ENCODE data around the gene PHLPP1.

PHLPP1 gene

DNA sequence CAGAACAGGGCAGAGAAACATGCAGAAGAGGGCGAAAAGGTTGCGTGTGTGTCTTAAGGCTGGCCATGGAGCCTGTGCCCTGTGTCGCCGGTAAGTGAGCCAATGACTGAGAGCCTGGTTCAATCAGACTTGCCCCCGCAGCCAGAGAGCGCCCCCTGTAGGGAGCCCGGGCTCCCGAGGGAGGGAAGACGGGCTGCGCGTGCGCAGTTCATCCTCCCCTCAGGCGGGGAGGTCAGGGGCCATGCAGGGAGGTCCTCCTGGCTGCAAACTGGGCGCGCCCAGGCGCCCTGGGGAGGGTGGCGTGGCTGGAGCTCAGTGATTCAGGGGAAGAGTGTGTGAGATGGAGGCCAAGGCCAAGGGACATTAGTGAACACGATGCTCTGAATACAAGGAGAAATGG lies 276.6 kb downstream of the PHLPP1 start:
- no peak overlapping the region for H3K4me3 ChIP-seq (ENCODE audit: low read depth, low read length)
- ChIA-PET POLR2A (no interaction called here), CTCF (interaction anchor here (6.3 kb wide), 1 partner anchor 10 kb away, joined by 38 read pairs; no protein-coding TSS in a partner anchor)
- no peak for DNase-seq (ENCODE audit: low read depth, low spot score)
- TF ChIP-seq CTCF (IDR thresholded peaks at IDR 0.05; ENCODE audit: insufficient read depth, low read length, missing control alignments) = no peak

DNA sequence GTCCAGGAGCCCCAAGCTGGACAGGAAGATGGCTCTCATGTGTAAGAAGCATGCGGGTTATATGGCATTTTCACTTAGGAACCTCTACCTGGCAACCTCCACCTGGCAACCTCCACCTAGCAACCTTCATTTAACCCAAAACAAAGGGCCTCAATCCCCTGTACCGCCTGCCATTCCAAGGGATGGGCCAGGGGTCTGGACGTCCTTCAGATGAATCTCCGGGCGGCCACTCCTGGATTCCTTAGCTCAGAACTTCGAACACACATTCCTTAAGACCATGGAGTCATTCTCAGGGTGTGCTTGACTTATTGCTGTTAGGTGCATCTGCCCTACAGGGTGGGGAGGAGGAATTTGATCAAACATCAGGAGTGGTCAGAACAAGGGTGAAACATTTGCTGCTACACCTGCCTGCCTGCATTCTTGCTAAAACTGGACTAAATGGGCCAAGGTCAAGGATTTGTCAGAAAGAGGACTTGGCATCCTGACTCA lies 277.6 kb downstream of the PHLPP1 start:
- no peak for TF ChIP-seq CTCF (IDR thresholded peaks at IDR 0.05; ENCODE audit: insufficient read depth, low read length, missing control alignments)
- POLR2A ChIA-PET = no interaction called here
- no peak for DNase-seq (ENCODE audit: low read depth, low spot score)
- CTCF ChIA-PET = interaction anchor here (0.8 to 6.3 kb wide), 2 partner anchors 11 to 409 kb away, joined by 3 to 38 read pairs; no protein-coding TSS in a partner anchor
- no peak overlapping the region for H3K4me3 ChIP-seq (ENCODE audit: low read depth, low read length)

GRCh38 chr18:62996566-62996965 lies 281.2 kb downstream of the PHLPP1 start:
- ChIA-PET CTCF (interaction anchor here (6.3 kb wide), 1 partner anchor 14 kb away, joined by 38 read pairs; no protein-coding TSS in a partner anchor), POLR2A (no interaction called here)
- no peak for TF ChIP-seq CTCF (IDR thresholded peaks at IDR 0.05; ENCODE audit: insufficient read depth, low read length, missing control alignments)
- no peak for DNase-seq (ENCODE audit: low read depth, low spot score)
- no peak overlapping the region for H3K4me3 ChIP-seq (ENCODE audit: low read depth, low read length)

- POLR2A ChIA-PET = no interaction called here
These were observed 281.7 kb downstream of the PHLPP1 start for GRCh38 chr18:62997076-62997475.

DNA sequence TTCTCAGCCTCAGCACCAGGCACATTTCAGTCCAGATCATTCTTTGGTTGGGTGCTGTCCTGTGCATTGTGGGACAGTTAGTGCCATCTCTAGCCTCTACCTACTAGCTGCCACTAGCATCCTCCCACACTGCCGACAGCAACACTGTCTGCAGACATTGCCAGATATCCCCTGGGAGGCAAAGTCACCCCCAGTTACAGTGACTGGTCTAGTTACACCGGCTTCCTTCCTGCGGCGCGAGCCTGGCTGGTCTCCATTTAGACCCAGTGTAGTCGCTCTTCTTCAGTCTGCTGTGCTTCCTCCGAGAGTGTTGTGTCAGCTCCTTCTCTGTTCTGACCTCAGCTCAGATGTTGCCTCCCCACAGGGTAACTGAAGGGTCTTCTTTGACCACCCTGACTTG lies 283.1 kb downstream of the PHLPP1 start:
- DNase-seq (ENCODE audit: low read depth, low spot score) = no peak
- no peak for TF ChIP-seq CTCF (IDR thresholded peaks at IDR 0.05; ENCODE audit: insufficient read depth, low read length, missing control alignments)
- ChIA-PET CTCF (interaction anchor here (1.4 kb wide), 1 partner anchor 17 kb away, joined by 5 read pairs; no protein-coding TSS in a partner anchor), POLR2A (no interaction called here)
- H3K4me3 ChIP-seq (ENCODE audit: low read depth, low read length) = no peak overlapping the region

More at GRCh38 chr18:62997076-62997475, 281.7 kb downstream of the PHLPP1 start:
- CTCF ChIA-PET = no interaction called here
- DNase-seq (ENCODE audit: low read depth, low spot score) = no peak
- H3K4me3 ChIP-seq (ENCODE audit: low read depth, low read length) = no peak overlapping the region
- TF ChIP-seq CTCF (IDR thresholded peaks at IDR 0.05; ENCODE audit: insufficient read depth, low read length, missing control alignments) = no peak

- ChIA-PET POLR2A (no interaction called here), CTCF (interaction anchor here (0.9 to 10.9 kb wide), 4 partner anchors 17 to 413 kb away, joined by 3 to 60 read pairs (median 6); no protein-coding TSS in a partner anchor)
- TF ChIP-seq CTCF (IDR thresholded peaks at IDR 0.05; ENCODE audit: insufficient read depth, low read length, missing control alignments) = no peak
- H3K4me3 ChIP-seq (ENCODE audit: low read depth, low read length) = no peak overlapping the region
- DNase-seq (ENCODE audit: low read depth, low spot score) = no peak
These were observed 284.1 kb downstream of the PHLPP1 start for GRCh38 chr18:62999392-62999791.

Data from AG04449 (cell line).